Bronchial epithelial cell (primary cell): Measurements from ENCODE around the gene NPAS3. TPM values are rescaled to one million over a fixed set of nuclear protein-coding genes. Genes with fewer than 3 reads are reported as not detected.

Source experiments
- DNase-seq: peaks from one replicate; pipeline ENCODE4 v3.0.0-alpha.2; 2010; ENCODE audit warnings: low read depth
- FAIRE-seq: peaks from 2 replicates; lab custom pipeline; 2011; peaks lifted over from hg19 to GRCh38; lab: Jason Lieb, UNC
- H3K27me3 ChIP-seq: 2 replicates; pipeline ENCODE4 v1.5.1; 2011; ENCODE audit warnings: low read length; ENCODE audit not compliant: control insufficient read depth, insufficient read depth
- H3K36me3 ChIP-seq: 2 replicates; pipeline ENCODE4 v1.5.1; 2011; ENCODE audit warnings: low read length; ENCODE audit not compliant: control insufficient read depth, insufficient read depth
- H3K4me3 ChIP-seq: 2 replicates; pipeline ENCODE4 v1.5.1; 2011; ENCODE audit warnings: mild to moderate bottlenecking, low read depth, low read length, control low read depth
- CTCF ChIP-seq: IDR thresholded peaks from 2 replicates; pipeline ENCODE4 v1.5.1; 2011; ENCODE audit warnings: mild to moderate bottlenecking, moderate library complexity, low read length, control low read depth, inconsistent platforms; ENCODE audit not compliant: insufficient read depth, severe bottlenecking
- total RNA-seq: library from RNA; depleted of rRNA; stranded (reverse); fragments of >200 nt; gene quantifications from 2 replicates; pipeline ENCODE4 v1.2.1, GENCODE V29; 2014

The NPAS3 gene
- total RNA-seq, 1 donor from 2014 or later: not detected

- TF ChIP-seq CTCF: peak; percentile 40
- FAIRE-seq (peak; percentile 91), DNase-seq (peak; percentile 33)
- no peak overlapping the region for H3K4me3 ChIP-seq
- H3K27me3 ChIP-seq: no peaks in the 10 kb centered on the region
- no peaks in the 10 kb centered on the region for H3K36me3 ChIP-seq
Measured at GRCh38 chr14:33475623-33476022, 536.9 kb downstream of the NPAS3 start.

- DNase-seq: no peak
- TF ChIP-seq CTCF: no peak
- H3K4me3 ChIP-seq: no peak overlapping the region
Measured at GRCh38 chr14:33477797-33478196, 539.1 kb downstream of the NPAS3 start.

GRCh38 chr14:33480071-33480886 is 541.6 kb downstream of the NPAS3 start:
- TF ChIP-seq CTCF: no peak
- FAIRE-seq: no peak
- Histone ChIP-seq H3K27me3 (peaks cover 2% of the 10 kb centered on the region), H3K4me3 (no peak overlapping the region), H3K36me3 (no peaks in the 10 kb centered on the region)
- DNase-seq: no peak

More at GRCh38 chr14:33477797-33478196, 539.1 kb downstream of the NPAS3 start:
- H3K36me3 ChIP-seq: no peaks in the 10 kb centered on the region
- no peak for FAIRE-seq
- no peaks in the 10 kb centered on the region for H3K27me3 ChIP-seq

GRCh38 chr14:33480887-33481184 is 542.2 kb downstream of the NPAS3 start:
- no peak for TF ChIP-seq CTCF

GRCh38 chr14:33483110-33483509 is 544.4 kb downstream of the NPAS3 start:
- no peak for TF ChIP-seq CTCF
- Histone ChIP-seq H3K36me3 (no peaks in the 10 kb centered on the region), H3K4me3 (no peak overlapping the region), H3K27me3 (peaks cover 2% of the 10 kb centered on the region)
- FAIRE-seq: no peak
- DNase-seq: no peak

More at GRCh38 chr14:33480887-33481184, 542.2 kb downstream of the NPAS3 start:
- no peak for FAIRE-seq
- Histone ChIP-seq H3K4me3 (no peak overlapping the region), H3K27me3 (peaks cover 2% of the 10 kb centered on the region), H3K36me3 (no peaks in the 10 kb centered on the region)
- DNase-seq: no peak
